Coronary artery (tissue), 2 donors: Measurements from ENCODE around the gene HSFX4.

Experiments used
- DNase-seq: peaks from one replicate; pipeline ENCODE4 v3.0.0-alpha.2; 2017; ENCODE audit warnings: low spot score
- H3K27ac ChIP-seq, 2 donors: fragments of 200-600 bp; sonication (generic); one replicate each; pipeline ENCODE4 v1.5.1; 2016 to 2019
- H3K4me3 ChIP-seq: fragments of 200-600 bp; sonication (generic); 2 replicates; pipeline ENCODE4 v1.5.1; 2016; ENCODE audit warnings: mild to moderate bottlenecking, moderate library complexity
- TF ChIP-seq, protein P1 (sequence below): fragments of 200-600 bp; sonication (generic); IDR thresholded peaks from one replicate; pipeline ENCODE4 v1.5.1; 2019; ENCODE audit warnings: antibody characterized with exemption

The HSFX4 gene

DNA sequence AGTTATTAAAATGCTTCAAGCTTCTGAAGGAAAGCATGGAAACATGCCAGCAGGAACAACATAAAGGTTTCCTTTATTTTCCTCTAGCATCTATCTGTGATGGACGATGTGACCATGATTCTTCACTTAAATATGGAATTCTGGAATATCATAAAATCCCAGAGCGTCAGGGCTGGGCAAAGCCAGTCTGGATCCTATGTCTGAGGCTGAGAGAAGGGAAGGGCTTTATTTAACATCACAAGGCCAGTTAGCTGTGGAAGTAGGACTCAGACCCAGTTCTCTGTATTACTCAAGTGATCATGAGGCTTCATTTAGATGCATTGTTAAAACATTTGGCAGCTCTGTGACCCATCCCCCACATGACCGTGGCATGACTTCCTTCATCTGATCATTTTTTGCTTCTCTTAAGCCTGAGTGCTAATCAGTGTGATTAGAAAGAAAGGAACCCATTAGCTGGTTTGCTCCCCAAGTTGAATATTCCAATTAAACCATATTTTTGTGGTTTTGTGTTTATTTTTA lies 49.8 kb downstream of the HSFX4 start:
- TF ChIP-seq, protein P1, sequence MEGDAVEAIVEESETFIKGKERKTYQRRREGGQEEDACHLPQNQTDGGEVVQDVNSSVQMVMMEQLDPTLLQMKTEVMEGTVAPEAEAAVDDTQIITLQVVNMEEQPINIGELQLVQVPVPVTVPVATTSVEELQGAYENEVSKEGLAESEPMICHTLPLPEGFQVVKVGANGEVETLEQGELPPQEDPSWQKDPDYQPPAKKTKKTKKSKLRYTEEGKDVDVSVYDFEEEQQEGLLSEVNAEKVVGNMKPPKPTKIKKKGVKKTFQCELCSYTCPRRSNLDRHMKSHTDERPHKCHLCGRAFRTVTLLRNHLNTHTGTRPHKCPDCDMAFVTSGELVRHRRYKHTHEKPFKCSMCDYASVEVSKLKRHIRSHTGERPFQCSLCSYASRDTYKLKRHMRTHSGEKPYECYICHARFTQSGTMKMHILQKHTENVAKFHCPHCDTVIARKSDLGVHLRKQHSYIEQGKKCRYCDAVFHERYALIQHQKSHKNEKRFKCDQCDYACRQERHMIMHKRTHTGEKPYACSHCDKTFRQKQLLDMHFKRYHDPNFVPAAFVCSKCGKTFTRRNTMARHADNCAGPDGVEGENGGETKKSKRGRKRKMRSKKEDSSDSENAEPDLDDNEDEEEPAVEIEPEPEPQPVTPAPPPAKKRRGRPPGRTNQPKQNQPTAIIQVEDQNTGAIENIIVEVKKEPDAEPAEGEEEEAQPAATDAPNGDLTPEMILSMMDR, result no peak
- no peak overlapping the region for H3K27ac ChIP-seq
- H3K4me3 ChIP-seq, result no peak overlapping the region
- no peak for DNase-seq
